BLaER1 treated with 17β-estradiol and CSF1 and Interleukin-3, amounts not matched to agents 10 nM and 100 nM (cell line): ENCODE measurements around the gene SLC7A1.
A peak's percentile ranks its signal among the peaks of the same experiment; 100 is the strongest.

Experiments used
- H3K27ac ChIP-seq, 11 experiments: shearing (Covaris generic); formaldehyde crosslinking; 2 replicates each; pipeline ENCODE4 v1.8.1; 2022
- H3K27me3 ChIP-seq, 11 experiments: shearing (Covaris generic); formaldehyde crosslinking; 2 replicates each; pipeline ENCODE4 v1.8.1; 2022
- H3K36me3 ChIP-seq, 11 experiments: shearing (Covaris generic); formaldehyde crosslinking; 2 replicates each; pipeline ENCODE4 v1.8.1; 2022
- H3K4me1 ChIP-seq, 10 experiments: shearing (Covaris generic); formaldehyde crosslinking; 2 replicates each; pipeline ENCODE4 v1.8.1; 2022
- H3K4me2 ChIP-seq, 11 experiments: shearing (Covaris generic); formaldehyde crosslinking; 2 replicates each; pipeline ENCODE4 v1.8.1; 2022
- H3K4me3 ChIP-seq, 10 experiments: shearing (Covaris generic); formaldehyde crosslinking; 2 replicates each; pipeline ENCODE4 v1.8.1; 2022
- H3K9ac ChIP-seq, 11 experiments: shearing (Covaris generic); formaldehyde crosslinking; 2 replicates each; pipeline ENCODE4 v1.8.1; 2022
- H3K9me3 ChIP-seq, 11 experiments: shearing (Covaris generic); formaldehyde crosslinking; replicated peaks in 1 of 11; 2 replicates each; pipeline ENCODE4 v1.8.1; 2022
- H4K20me1 ChIP-seq, 11 experiments: shearing (Covaris generic); formaldehyde crosslinking; 2 replicates each; pipeline ENCODE4 v1.8.1; 2022
- Cebpa-rat ChIP-seq, 11 experiments: shearing (Covaris generic); IDR thresholded peaks; 2 replicates each; pipeline ENCODE4 v1.8.1; 2022

Gene SLC7A1

DNA sequence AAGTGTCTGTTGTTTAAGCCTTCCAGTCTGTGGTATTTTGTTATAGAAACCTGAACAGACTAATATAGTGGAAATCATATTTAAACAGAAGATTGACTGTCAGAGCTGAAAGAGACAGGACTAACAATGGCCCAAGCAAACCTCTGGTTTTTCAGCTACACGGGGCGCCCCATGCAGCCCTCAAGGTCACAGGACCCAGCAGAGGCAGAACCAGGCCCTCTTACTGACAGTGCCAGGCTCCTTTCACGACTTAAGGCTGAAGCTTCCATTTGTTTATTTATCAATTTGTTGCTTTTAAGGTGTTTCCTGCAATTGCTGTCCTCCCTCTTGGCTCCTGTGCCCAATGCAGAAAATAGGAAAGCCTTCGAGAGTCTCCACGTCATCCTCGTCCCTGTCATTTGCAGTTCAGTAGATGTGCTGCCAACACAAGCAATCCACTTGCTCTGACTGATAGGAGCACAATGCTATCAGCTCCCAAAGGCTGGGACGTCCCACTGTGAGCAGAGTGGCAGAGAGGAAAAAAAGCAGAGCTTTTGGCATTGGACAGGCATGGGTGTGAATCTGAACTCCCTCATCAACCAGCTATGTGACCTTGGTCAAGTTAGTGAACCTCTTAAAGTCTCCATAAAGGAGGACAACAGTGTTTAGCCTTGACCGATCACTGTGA is 10.5 kb upstream of the SLC7A1 start:
- Histone ChIP-seq H3K27ac (no peak overlapping the region), H3K4me3 (no peak overlapping the region), H3K27me3 (no peaks in the 10 kb centered on the region), H3K36me3 (no peaks in the 10 kb centered on the region), H3K9ac (no peak overlapping the region), H3K9me3 (no peaks in the 10 kb centered on the region), H3K4me2 (no peak overlapping the region), H4K20me1 (no peaks in the 10 kb centered on the region), H3K4me1 (no peaks in the 10 kb centered on the region)
- TF ChIP-seq Cebpa-rat (IDR thresholded peaks at IDR 0.05) = no peak

DNA sequence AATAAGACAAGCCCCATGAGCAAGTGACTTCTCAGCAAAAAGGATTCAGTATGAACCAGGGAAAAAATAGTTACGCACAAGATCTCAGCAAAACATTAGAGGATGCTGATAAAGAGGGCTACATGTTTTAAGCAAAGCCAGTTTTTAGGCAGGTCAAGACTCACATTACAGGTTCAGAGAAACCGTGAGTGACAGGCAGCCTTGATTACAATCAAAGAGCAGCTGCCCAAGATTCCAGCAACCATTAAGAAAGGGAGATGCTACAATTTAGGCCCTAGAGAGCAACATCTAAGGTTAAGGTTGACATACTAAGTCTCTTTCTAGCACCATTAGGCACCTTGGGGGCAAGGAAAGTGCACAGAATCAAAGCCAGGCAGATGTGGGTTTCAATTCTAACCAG is 2.8 kb upstream of the SLC7A1 start:
- Histone ChIP-seq H4K20me1 (peaks cover 0 to 15% (median 5%) of the 10 kb centered on the region in 11 experiments; a peak in 17 of 22 replicates), H3K9ac (no peak overlapping the region), H3K9me3 (no peaks in the 10 kb centered on the region), H3K4me3 (no peak overlapping the region), H3K4me1 (peaks cover 9 to 18% (median 15%) of the 10 kb centered on the region in 10 experiments; a peak in 19 of 20 replicates), H3K36me3 (peaks cover 0 to under 1% (median 0%) of the 10 kb centered on the region in 11 experiments; a peak in 3 of 22 replicates), H3K27me3 (no peaks in the 10 kb centered on the region), H3K4me2 (no peak overlapping the region), H3K27ac (no peak overlapping the region)
- no peak for TF ChIP-seq Cebpa-rat (IDR thresholded peaks at IDR 0.05)

DNA sequence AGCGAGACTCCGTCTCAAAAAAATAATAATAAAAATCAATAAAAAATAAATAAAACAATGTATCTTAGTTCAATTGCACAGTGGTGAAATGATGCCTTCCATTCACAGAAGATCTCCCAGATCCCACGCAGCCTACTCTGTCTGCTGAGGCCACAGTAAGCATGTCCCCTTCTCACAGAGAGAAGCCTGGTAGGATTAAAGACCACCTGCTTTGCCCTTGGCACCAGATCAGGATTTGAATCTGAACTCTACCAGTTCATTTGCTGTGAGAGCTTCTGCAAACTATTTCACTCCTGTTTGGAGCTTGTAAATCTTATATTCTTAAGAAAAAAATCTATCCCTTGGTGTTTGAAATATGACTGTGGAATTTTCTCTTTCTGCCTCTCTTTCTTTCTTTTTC is 2.2 kb upstream of the SLC7A1 start:
- no peak overlapping the region for H3K9ac ChIP-seq
- peaks cover 9 to 24% (median 21%) of the 10 kb centered on the region in 10 experiments; a peak in 19 of 20 replicates for H3K4me1 ChIP-seq
- no peaks in the 10 kb centered on the region for H3K9me3 ChIP-seq
- TF ChIP-seq Cebpa-rat (IDR thresholded peaks at IDR 0.05) = no peak
- no peaks in the 10 kb centered on the region for H3K27me3 ChIP-seq
- no peak overlapping the region for H3K4me3 ChIP-seq
- H3K4me2 ChIP-seq = no peak overlapping the region
- H4K20me1 ChIP-seq = peaks cover 5 to 21% (median 11%) of the 10 kb centered on the region in 11 experiments; a peak in 20 of 22 replicates
- H3K27ac ChIP-seq = no peak overlapping the region
- peaks cover 0 to 6% (median 0%) of the 10 kb centered on the region in 11 experiments; a peak in 3 of 22 replicates for H3K36me3 ChIP-seq

DNA sequence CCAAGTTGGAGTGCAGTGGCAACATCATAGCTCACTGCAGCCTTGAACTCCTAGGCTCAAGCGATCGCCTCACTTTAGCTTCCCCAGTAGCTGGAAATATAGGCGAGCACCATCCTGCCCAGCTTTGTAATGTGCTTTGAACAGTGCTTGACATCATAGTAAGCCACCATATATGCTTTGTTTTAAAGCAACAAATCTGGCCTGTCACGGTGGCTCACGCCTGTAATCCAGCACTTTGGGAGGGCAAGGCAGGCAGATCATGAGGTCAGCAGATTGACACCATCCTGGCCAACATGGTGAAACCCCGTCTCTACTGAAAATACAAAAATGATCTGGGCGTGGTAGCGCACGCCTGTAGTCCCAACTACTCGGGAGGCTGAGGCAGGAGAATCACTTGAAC is 1.8 kb upstream of the SLC7A1 start:
- Histone ChIP-seq H3K27ac (no peak overlapping the region), H4K20me1 (peaks cover 10 to 25% (median 16%) of the 10 kb centered on the region in 11 experiments; a peak in 20 of 22 replicates), H3K27me3 (no peaks in the 10 kb centered on the region), H3K36me3 (peaks cover 0 to 11% (median 3%) of the 10 kb centered on the region in 11 experiments; a peak in 7 of 22 replicates), H3K4me3 (no peak overlapping the region), H3K4me2 (no peak overlapping the region), H3K9me3 (no peaks in the 10 kb centered on the region), H3K4me1 (peaks cover 11 to 28% (median 26%) of the 10 kb centered on the region in 10 experiments), H3K9ac (no peak overlapping the region)
- no peak for TF ChIP-seq Cebpa-rat (IDR thresholded peaks at IDR 0.05)

DNA sequence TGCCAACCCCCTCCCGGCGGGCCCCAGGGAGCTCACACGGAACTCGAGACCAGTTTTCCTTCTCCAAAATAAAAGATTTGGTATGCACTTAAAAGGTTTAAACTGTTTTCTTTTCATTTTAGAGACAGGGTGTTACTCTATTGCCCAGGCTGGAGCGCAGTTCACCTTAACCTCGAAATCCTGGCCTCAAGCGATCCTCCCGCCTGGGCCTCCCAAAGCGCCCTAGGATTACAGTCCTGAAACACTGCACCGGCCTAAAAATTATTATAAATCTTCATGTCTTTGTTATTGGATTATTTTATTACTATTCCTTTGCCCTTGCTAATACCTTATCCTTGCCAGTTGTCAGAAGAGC is 553 bp upstream of the SLC7A1 start:
- H3K9me3 ChIP-seq = no peaks in the 10 kb centered on the region
- H3K9ac ChIP-seq = peak overlapping the region; percentile 54 to 100 (median 98); a peak in 21 of 22 replicates
- no peaks in the 10 kb centered on the region for H3K27me3 ChIP-seq
- no peak for TF ChIP-seq Cebpa-rat (IDR thresholded peaks at IDR 0.05)
- H3K4me1 ChIP-seq = peaks cover 20 to 40% (median 36%) of the 10 kb centered on the region in 10 experiments
- peaks cover 0 to 23% (median 15%) of the 10 kb centered on the region in 11 experiments; a peak in 14 of 22 replicates for H3K36me3 ChIP-seq
- H3K27ac ChIP-seq = peak overlapping the region in 6 of 11 experiments; percentile 25 to 97 (median 34); a peak in 5 of 22 replicates
- H4K20me1 ChIP-seq = peaks cover 22 to 37% (median 28%) of the 10 kb centered on the region in 11 experiments; a peak in 20 of 22 replicates
- H3K4me2 ChIP-seq = peak overlapping the region; percentile 70 to 91 (median 78)
- H3K4me3 ChIP-seq = peak overlapping the region; percentile 80 to 98 (median 97)

DNA sequence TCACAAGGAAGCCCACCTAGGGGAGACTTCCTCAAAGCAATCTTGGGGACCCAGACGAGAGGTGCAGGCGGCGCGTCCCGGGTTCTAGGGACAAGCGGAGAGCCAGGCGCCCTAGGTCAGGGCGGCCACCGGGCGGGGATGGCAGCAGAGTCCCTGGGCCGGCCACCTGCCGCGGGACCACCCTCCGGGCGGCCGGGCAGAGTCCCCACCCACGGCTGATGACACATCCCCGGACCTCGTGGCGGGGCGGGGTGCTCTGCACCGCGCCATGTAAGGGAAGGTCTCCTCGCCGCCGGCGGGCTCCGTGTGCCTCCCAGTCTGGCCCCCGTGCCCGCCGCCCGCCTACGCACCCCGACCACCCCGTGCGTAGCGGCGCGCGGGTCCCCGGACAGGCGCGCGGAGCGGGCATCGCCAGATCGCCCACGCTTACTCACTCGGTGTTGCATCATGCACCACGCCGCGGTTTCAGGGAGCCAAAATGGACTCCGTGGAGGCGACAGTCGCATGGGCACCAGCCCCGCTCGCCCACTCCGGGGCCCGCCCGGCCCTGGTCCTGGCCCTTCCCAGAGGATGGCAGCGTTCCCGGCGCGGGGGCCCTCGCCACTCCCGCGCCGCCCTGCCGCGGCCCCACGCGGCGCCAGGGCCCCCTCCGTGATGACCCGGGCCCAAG is 643 bp downstream of the SLC7A1 start:
- peak overlapping the region; percentile 80 to 98 (median 97) for H3K4me3 ChIP-seq
- peak overlapping the region; percentile 78 to 92 (median 86) for H3K4me2 ChIP-seq
- peak overlapping the region; percentile 92 to 100 (median 98) for H3K27ac ChIP-seq
- H4K20me1 ChIP-seq = peaks cover 34 to 49% (median 40%) of the 10 kb centered on the region in 11 experiments; a peak in 20 of 22 replicates
- H3K27me3 ChIP-seq = no peaks in the 10 kb centered on the region
- no peaks in the 10 kb centered on the region for H3K9me3 ChIP-seq
- peaks cover 20 to 52% (median 42%) of the 10 kb centered on the region in 10 experiments for H3K4me1 ChIP-seq
- H3K36me3 ChIP-seq = peaks cover 0 to 35% (median 23%) of the 10 kb centered on the region in 11 experiments; a peak in 15 of 22 replicates
- TF ChIP-seq Cebpa-rat (IDR thresholded peaks at IDR 0.05) = peak in 10 of 11 experiments; percentile 25 to 89 (median 65); a peak in 15 of 22 replicates
- peak overlapping the region; percentile 96 to 100 (median 98) for H3K9ac ChIP-seq

DNA sequence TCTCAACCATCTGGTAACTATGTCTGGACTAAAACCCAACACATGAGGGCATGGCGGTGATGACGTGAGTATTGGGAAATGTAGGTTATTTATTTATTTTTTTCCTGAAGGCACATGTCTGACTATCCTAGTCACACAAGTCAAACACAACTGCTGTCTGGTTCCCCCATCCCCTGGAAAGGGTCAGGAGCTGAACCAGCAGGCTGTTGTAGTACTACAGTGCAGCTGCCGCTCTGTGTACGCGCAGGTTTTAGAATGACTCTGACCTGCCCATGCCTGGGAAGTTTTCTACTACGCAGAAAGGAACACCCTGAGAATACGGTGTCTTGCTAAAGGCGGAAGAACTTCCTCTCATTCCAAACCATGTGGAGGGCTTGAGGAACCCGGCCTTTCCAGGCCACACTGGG is 1.2 kb downstream of the SLC7A1 start:
- H3K4me1 ChIP-seq = peaks cover 20 to 58% (median 46%) of the 10 kb centered on the region in 10 experiments
- TF ChIP-seq Cebpa-rat (IDR thresholded peaks at IDR 0.05) = no peak
- H3K9ac ChIP-seq = peak overlapping the region; percentile 96 to 100 (median 98)
- peak overlapping the region; percentile 80 to 98 (median 97) for H3K4me3 ChIP-seq
- no peaks in the 10 kb centered on the region for H3K27me3 ChIP-seq
- H3K27ac ChIP-seq = peak overlapping the region; percentile 92 to 100 (median 98)
- H3K4me2 ChIP-seq = peak overlapping the region; percentile 78 to 92 (median 86)
- no peaks in the 10 kb centered on the region for H3K9me3 ChIP-seq
- peaks cover 0 to 40% (median 25%) of the 10 kb centered on the region in 11 experiments; a peak in 16 of 22 replicates for H3K36me3 ChIP-seq
- H4K20me1 ChIP-seq = peaks cover 39 to 55% (median 45%) of the 10 kb centered on the region in 11 experiments; a peak in 21 of 22 replicates

DNA sequence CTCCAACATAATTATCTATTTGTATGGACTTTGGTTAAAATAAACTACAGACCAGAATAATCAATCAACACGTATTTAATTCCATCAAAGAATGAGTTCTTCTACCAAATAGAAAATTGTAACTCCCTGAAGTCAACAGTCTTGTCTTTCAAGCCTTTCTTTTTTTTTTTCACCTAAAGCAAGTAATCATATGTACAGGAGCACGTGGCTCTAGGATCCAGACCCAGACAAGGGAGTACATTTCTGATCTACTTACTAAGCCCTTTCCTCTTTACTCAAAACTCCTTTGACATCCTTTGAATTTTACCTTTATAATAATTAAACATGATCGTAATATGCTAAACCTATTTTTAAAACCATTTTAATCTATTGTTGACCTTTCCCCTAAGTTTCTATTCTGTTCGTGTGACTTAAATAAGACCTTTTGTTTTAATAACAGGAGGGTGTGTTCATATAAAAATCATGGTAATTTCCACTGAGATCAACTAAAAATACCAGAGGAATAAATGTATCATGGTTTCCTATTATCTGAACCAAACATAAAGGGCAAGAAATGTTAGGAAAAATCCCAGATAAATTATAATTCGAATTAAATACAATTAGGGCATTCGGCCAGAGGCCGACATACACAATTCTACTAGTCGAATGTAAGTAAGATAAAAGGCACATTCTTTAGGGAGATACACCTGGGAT is 1.7 kb downstream of the SLC7A1 start:
- no peaks in the 10 kb centered on the region for H3K9me3 ChIP-seq
- no peak for TF ChIP-seq Cebpa-rat (IDR thresholded peaks at IDR 0.05)
- H3K4me2 ChIP-seq = peak overlapping the region; percentile 78 to 92 (median 86)
- peaks cover 0 to 46% (median 31%) of the 10 kb centered on the region in 11 experiments; a peak in 17 of 22 replicates for H3K36me3 ChIP-seq
- peaks cover 20 to 60% (median 48%) of the 10 kb centered on the region in 10 experiments for H3K4me1 ChIP-seq
- H3K4me3 ChIP-seq = peak overlapping the region; percentile 80 to 98 (median 97)
- H3K27ac ChIP-seq = peak overlapping the region in 10 of 11 experiments; percentile 95 to 100 (median 98); a peak in 18 of 22 replicates
- peaks cover 45 to 60% (median 51%) of the 10 kb centered on the region in 11 experiments; a peak in 21 of 22 replicates for H4K20me1 ChIP-seq
- no peaks in the 10 kb centered on the region for H3K27me3 ChIP-seq
- H3K9ac ChIP-seq = peak overlapping the region; percentile 96 to 100 (median 98); a peak in 20 of 22 replicates
